Measurements from ENCODE around the gene NVL. TPM values are rescaled to one million over a fixed set of nuclear protein-coding genes. Genes with fewer than 3 reads are reported as not detected.
"Not testable (repeated sequence)": the region's sequence is repeated elsewhere in the genome, so short reads cannot be mapped to it uniquely, and the experiment has no call there.

NVL gene
- total RNA-seq, 1 experiment from 2014 or later = 23.2 TPM

- no peak for DNase-seq (ENCODE audit: low read depth)
These were observed 92.7 kb downstream of the NVL start for GRCh38 chr1:224237119-224237881.

GRCh38 chr1:224235813-224236493 lies 94.0 kb downstream of the NVL start:
- DNase-seq (ENCODE audit: low read depth) = no peak

GRCh38 chr1:224234017-224234416 lies 96.0 kb downstream of the NVL start:
- DNase-seq (ENCODE audit: low read depth) = no peak

GRCh38 chr1:224226849-224227502 lies 103.0 kb downstream of the NVL start:
- DNase-seq (ENCODE audit: low read depth) = no peak

- DNase-seq (ENCODE audit: low read depth) = peak; percentile 85
These were observed 105.9 kb downstream of the NVL start for GRCh38 chr1:224223819-224224714.

- no peak for DNase-seq (ENCODE audit: low read depth)
These were observed 110.3 kb downstream of the NVL start for GRCh38 chr1:224219612-224220059.

GRCh38 chr1:224219011-224219611 lies 110.9 kb downstream of the NVL start:
- DNase-seq (ENCODE audit: low read depth) = no peak

- DNase-seq (ENCODE audit: low read depth) = no peak
These were observed 112.0 kb downstream of the NVL start for GRCh38 chr1:224217655-224218623.

GRCh38 chr1:224216382-224216781 lies 113.6 kb downstream of the NVL start:
- DNase-seq (ENCODE audit: low read depth) = no peak

- no peak for DNase-seq (ENCODE audit: low read depth)
These were observed 116.4 kb downstream of the NVL start for GRCh38 chr1:224213438-224214119.

GRCh38 chr1:224212618-224213061 lies 117.3 kb downstream of the NVL start:
- DNase-seq (ENCODE audit: low read depth) = no peak

- DNase-seq (ENCODE audit: low read depth) = peak; percentile 41
These were observed 118.6 kb downstream of the NVL start for GRCh38 chr1:224211206-224211962.

- DNase-seq (ENCODE audit: low read depth) = not testable (repeated sequence)
These were observed 123.9 kb downstream of the NVL start for GRCh38 chr1:224205931-224206538.

- DNase-seq (ENCODE audit: low read depth) = peak; percentile 87
These were observed 124.5 kb downstream of the NVL start for GRCh38 chr1:224205438-224205840.

GRCh38 chr1:224203243-224204016 lies 126.5 kb downstream of the NVL start:
- peak; percentile 89 for DNase-seq (ENCODE audit: low read depth)

GRCh38 chr1:224201853-224202252 lies 128.1 kb downstream of the NVL start:
- DNase-seq (ENCODE audit: low read depth) = no peak

GRCh38 chr1:224201383-224201782 lies 128.6 kb downstream of the NVL start:
- no peak for DNase-seq (ENCODE audit: low read depth)

All from RPMI7951 (cell line).